DMS 273 (cell line): ENCODE measurements around the gene BAG3.

Source experiments
- DNase-seq: peaks from one replicate; lab custom pipeline; 2025; ENCODE audit not compliant: unreplicated experiment; lab: John Stamatoyannopoulos, UW

The BAG3 gene

GRCh38 chr10:119725828-119726675 lies 74.9 kb downstream of the BAG3 start, which contains the start of gene INPP5F:
Gene INPP5F, plus strand, starts transcription at chr10:119726050. Its CDS starts 213 bp downstream, at chr10:119726263.
- DNase-seq, result peak; percentile 97

GRCh38 chr10:119726676-119727261 lies 75.6 kb downstream of the BAG3 start:
- DNase-seq, result no peak
